KG1 (cell line): ENCODE measurements around the gene FAM47B.

Experiments
- DNase-seq: peaks from one replicate; lab custom pipeline; 2025; lab: John Stamatoyannopoulos, UW

FAM47B gene

GRCh38 chrX:34942496-34942895 lies at the start of gene FAM47B:
TSS of gene FAM47B (plus strand) at chrX:34942796. CDS start at chrX:34942832, 36 bp downstream.
- DNase-seq = no peak

- no peak for DNase-seq
Observed at GRCh38 chrX:34893741-34894140, 48.9 kb upstream of the FAM47B start.

- no peak for DNase-seq
Observed at GRCh38 chrX:34900691-34901090, 41.9 kb upstream of the FAM47B start.

GRCh38 chrX:34901761-34902160 lies 40.8 kb upstream of the FAM47B start:
- DNase-seq = no peak

- no peak for DNase-seq
Observed at GRCh38 chrX:34903316-34903715, 39.3 kb upstream of the FAM47B start.

GRCh38 chrX:34909151-34909550 lies 33.4 kb upstream of the FAM47B start:
- DNase-seq = no peak

- DNase-seq = no peak
Observed at GRCh38 chrX:34915463-34916225, 27.0 kb upstream of the FAM47B start.

- DNase-seq = no peak
Observed at GRCh38 chrX:34917146-34917545, 25.4 kb upstream of the FAM47B start.

GRCh38 chrX:34918091-34918736 lies 24.4 kb upstream of the FAM47B start:
- no peak for DNase-seq

GRCh38 chrX:34918856-34919255 lies 23.7 kb upstream of the FAM47B start:
- no peak for DNase-seq

GRCh38 chrX:34927866-34928265 lies 14.7 kb upstream of the FAM47B start:
- no peak for DNase-seq

GRCh38 chrX:34943235-34943634 lies 639 bp downstream of the FAM47B start:
- DNase-seq = no peak

- no peak for DNase-seq
Observed at GRCh38 chrX:34956916-34957315, 14.3 kb downstream of the FAM47B start.

GRCh38 chrX:34961662-34962061 lies 19.1 kb downstream of the FAM47B start:
- no peak for DNase-seq

GRCh38 chrX:34972206-34972605 lies 29.6 kb downstream of the FAM47B start:
- no peak for DNase-seq

GRCh38 chrX:34978171-34978570 lies 35.6 kb downstream of the FAM47B start:
- DNase-seq = no peak

- no peak for DNase-seq
Observed at GRCh38 chrX:34987646-34988045, 45.0 kb downstream of the FAM47B start.
